ENCODE data around the gene TRMT11.

Gene TRMT11

DNA sequence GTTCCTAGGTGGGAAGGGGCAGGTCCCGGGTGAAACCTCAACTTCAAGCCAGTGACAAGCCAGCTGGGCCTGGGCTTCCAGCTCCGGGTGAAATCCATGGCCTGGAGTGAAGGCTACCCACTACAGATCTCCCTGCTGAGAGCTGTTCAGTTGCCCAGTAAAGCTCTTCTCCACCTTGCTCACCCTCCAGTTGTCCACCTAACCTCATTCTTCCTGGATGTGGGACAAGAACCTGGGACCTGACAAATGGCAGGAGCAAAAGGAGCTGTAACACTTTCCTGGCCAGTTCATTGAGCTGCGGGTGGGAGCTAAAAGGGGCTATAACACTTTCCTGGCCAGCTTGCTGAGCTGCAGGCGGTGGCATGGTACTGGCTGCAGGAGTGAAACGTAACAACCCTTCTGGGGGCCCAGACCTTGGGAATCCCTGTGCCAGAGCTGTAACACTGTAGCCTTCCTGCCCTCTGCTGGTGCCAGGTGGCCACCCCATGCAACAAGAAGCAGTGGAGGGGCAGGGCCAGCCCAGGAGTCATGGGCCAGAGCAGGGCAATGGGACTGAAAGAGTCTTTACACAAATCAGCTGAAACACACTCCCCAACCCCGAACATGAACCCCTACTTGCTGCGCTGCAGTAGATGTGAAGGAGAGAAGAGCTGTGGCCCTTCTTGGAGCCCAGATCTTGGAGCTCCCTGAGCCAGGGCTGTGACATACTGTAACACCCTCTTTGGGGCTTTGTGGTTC is 33.4 kb upstream of the TRMT11 start:
- Histone ChIP-seq H3K9me2 (ENCODE audit: low read depth, low read length) (no peaks in the 10 kb centered on the region), H3K36me3 (ENCODE audit: insufficient read depth, low read length) (peaks cover 3% of the 10 kb centered on the region; the same call in 1 of the 2 replicates), H3K4me2 (ENCODE audit: low read length) (peak overlapping the region; percentile 56), H3K9ac (ENCODE audit: low read length) (no peak overlapping the region), H3K27ac (ENCODE audit: low read depth, low read length, poor library complexity, severe bottlenecking) (no peak overlapping the region), H2AFZ (ENCODE audit: low read length) (no peak overlapping the region), H3F3A (ENCODE audit: insufficient read depth, low read length) (no peaks in the 10 kb centered on the region), H3K27me3 (ENCODE audit: insufficient read depth, low read length) (no peaks in the 10 kb centered on the region), H3K4me1 (ENCODE audit: insufficient read depth, low read length, severe bottlenecking) (peaks cover 27% of the 10 kb centered on the region), H3K4me3 (ENCODE audit: low read depth, low read length, poor library complexity, severe bottlenecking) (peak overlapping the region; percentile 39), H4K20me1 (ENCODE audit: insufficient read depth, low read length) (no peaks in the 10 kb centered on the region), H3K79me2 (ENCODE audit: insufficient read depth, low read length) (peaks cover 6% of the 10 kb centered on the region; the same call in 1 of the 2 replicates), H3K9me3 (ENCODE audit: low read length) (peaks cover 12% of the 10 kb centered on the region; the same call in 1 of the 2 replicates)
- TF ChIP-seq EZH2 (IDR thresholded peaks at IDR 0.05; ENCODE audit: borderline replicate concordance, low read length), result no peak
- TF ChIP-seq, protein P1, sequence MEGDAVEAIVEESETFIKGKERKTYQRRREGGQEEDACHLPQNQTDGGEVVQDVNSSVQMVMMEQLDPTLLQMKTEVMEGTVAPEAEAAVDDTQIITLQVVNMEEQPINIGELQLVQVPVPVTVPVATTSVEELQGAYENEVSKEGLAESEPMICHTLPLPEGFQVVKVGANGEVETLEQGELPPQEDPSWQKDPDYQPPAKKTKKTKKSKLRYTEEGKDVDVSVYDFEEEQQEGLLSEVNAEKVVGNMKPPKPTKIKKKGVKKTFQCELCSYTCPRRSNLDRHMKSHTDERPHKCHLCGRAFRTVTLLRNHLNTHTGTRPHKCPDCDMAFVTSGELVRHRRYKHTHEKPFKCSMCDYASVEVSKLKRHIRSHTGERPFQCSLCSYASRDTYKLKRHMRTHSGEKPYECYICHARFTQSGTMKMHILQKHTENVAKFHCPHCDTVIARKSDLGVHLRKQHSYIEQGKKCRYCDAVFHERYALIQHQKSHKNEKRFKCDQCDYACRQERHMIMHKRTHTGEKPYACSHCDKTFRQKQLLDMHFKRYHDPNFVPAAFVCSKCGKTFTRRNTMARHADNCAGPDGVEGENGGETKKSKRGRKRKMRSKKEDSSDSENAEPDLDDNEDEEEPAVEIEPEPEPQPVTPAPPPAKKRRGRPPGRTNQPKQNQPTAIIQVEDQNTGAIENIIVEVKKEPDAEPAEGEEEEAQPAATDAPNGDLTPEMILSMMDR (IDR thresholded peaks at IDR 0.05; ENCODE audit: low read length), result peak; percentile 46; the same call in 1 of the 2 replicates

DNA sequence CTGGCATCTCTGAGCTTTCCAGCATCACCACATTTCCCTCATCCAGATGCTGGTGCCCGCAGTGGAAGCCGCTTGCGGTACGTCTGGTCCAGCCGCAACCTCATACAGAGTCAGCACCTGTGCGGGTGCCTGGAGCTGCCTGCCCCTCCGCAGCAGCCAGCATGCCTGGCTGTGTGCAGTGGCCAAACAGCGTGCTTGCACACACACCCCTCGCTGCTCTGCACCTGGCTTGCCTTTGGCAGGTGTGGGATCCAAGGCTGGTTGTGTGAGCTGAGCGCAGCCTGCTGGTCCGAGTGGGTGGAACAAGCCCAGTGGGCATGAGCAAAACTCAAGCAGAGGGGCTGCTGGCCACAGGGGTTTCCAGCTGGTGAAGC is 32.9 kb upstream of the TRMT11 start:
- Histone ChIP-seq H3K79me2 (ENCODE audit: insufficient read depth, low read length) (peaks cover 11% of the 10 kb centered on the region; the same call in 1 of the 2 replicates), H3K4me3 (ENCODE audit: low read depth, low read length, poor library complexity, severe bottlenecking) (peak overlapping the region; percentile 39), H4K20me1 (ENCODE audit: insufficient read depth, low read length) (no peaks in the 10 kb centered on the region), H3F3A (ENCODE audit: insufficient read depth, low read length) (no peaks in the 10 kb centered on the region), H3K27ac (ENCODE audit: low read depth, low read length, poor library complexity, severe bottlenecking) (no peak overlapping the region), H3K9ac (ENCODE audit: low read length) (no peak overlapping the region), H3K4me2 (ENCODE audit: low read length) (peak overlapping the region; percentile 56), H3K36me3 (ENCODE audit: insufficient read depth, low read length) (peaks cover 3% of the 10 kb centered on the region; the same call in 1 of the 2 replicates), H3K4me1 (ENCODE audit: insufficient read depth, low read length, severe bottlenecking) (peaks cover 33% of the 10 kb centered on the region), H3K9me2 (ENCODE audit: low read depth, low read length) (no peaks in the 10 kb centered on the region), H2AFZ (ENCODE audit: low read length) (no peak overlapping the region), H3K27me3 (ENCODE audit: insufficient read depth, low read length) (no peaks in the 10 kb centered on the region), H3K9me3 (ENCODE audit: low read length) (peaks cover 12% of the 10 kb centered on the region; the same call in 1 of the 2 replicates)
- no peak for TF ChIP-seq EZH2 (IDR thresholded peaks at IDR 0.05; ENCODE audit: borderline replicate concordance, low read length)
- TF ChIP-seq, protein P1 (IDR thresholded peaks at IDR 0.05; ENCODE audit: low read length), result peak; percentile 75

- Histone ChIP-seq H3K27me3 (ENCODE audit: insufficient read depth, low read length) (no peaks in the 10 kb centered on the region), H2AFZ (ENCODE audit: low read length) (no peak overlapping the region), H3K9me3 (ENCODE audit: low read length) (peaks cover 12% of the 10 kb centered on the region; the same call in 1 of the 2 replicates), H3K4me1 (ENCODE audit: insufficient read depth, low read length, severe bottlenecking) (peaks cover 43% of the 10 kb centered on the region), H3K9ac (ENCODE audit: low read length) (no peak overlapping the region), H3K4me3 (ENCODE audit: low read depth, low read length, poor library complexity, severe bottlenecking) (no peak overlapping the region), H3K4me2 (ENCODE audit: low read length) (no peak overlapping the region), H4K20me1 (ENCODE audit: insufficient read depth, low read length) (no peaks in the 10 kb centered on the region), H3K27ac (ENCODE audit: low read depth, low read length, poor library complexity, severe bottlenecking) (no peak overlapping the region), H3K79me2 (ENCODE audit: insufficient read depth, low read length) (peaks cover 17% of the 10 kb centered on the region; the same call in 1 of the 2 replicates), H3K36me3 (ENCODE audit: insufficient read depth, low read length) (peaks cover 3% of the 10 kb centered on the region; the same call in 1 of the 2 replicates), H3F3A (ENCODE audit: insufficient read depth, low read length) (no peaks in the 10 kb centered on the region), H3K9me2 (ENCODE audit: low read depth, low read length) (no peaks in the 10 kb centered on the region)
- TF ChIP-seq EZH2 (IDR thresholded peaks at IDR 0.05; ENCODE audit: borderline replicate concordance, low read length), result no peak
- TF ChIP-seq, protein P1 (IDR thresholded peaks at IDR 0.05; ENCODE audit: low read length), result no peak
These were observed 31.5 kb upstream of the TRMT11 start for GRCh38 chr6:125954735-125955339.
